ENCODE results near the gene HOXC6. TPM values are rescaled to one million over a fixed set of nuclear protein-coding genes. Genes with fewer than 3 reads are reported as not detected.

The HOXC6 gene
- total RNA-seq, 1 donor from 2014 or later, result not detected

GRCh38 chr12:54048406-54049093 lies 20.3 kb downstream of the HOXC6 start:
- Histone ChIP-seq H3K4me1 (peaks cover 24% of the 10 kb centered on the region), H3K36me3 (no peaks in the 10 kb centered on the region), H3K27me3 (ENCODE audit: low read depth) (peaks cover 98% of the 10 kb centered on the region), H3K9me3 (replicated peaks) (no peaks in the 10 kb centered on the region), H3K27ac (replicated peaks) (no peak overlapping the region), H3K4me3 (no peak overlapping the region)
- no peak for DNase-seq
- intact Hi-C loops (cut with micrococcal nuclease), result no loop called here
- TF ChIP-seq CTCF (IDR thresholded peaks at IDR 0.05; ENCODE audit: borderline replicate concordance), result no peak

DNA sequence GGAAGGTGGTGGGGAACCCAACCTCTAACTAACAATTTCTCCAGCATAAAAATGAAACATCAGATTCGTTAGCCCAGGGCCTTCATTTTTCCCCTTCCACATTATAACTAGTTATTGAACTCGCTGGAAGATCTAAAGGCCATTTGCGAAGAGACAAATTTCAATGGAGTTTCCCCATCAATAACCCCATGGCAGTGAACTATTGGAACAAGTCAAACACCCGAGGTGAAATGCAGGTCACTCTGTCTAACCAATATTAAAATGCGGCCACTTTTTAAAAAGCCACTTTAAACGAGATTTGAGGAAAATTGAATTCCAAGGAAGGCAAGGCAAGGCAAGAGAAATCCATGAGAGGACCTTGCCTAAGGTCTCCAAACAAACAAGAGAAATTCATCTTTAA lies 20.9 kb downstream of the HOXC6 start:
- TF ChIP-seq CTCF (IDR thresholded peaks at IDR 0.05; ENCODE audit: borderline replicate concordance), result no peak
- Histone ChIP-seq H3K36me3 (no peaks in the 10 kb centered on the region), H3K4me3 (no peak overlapping the region), H3K27me3 (ENCODE audit: low read depth) (peaks cover 99% of the 10 kb centered on the region), H3K27ac (replicated peaks) (no peak overlapping the region), H3K9me3 (replicated peaks) (no peaks in the 10 kb centered on the region), H3K4me1 (peaks cover 30% of the 10 kb centered on the region)
- intact Hi-C loops (cut with micrococcal nuclease), result no loop called here
- no peak for DNase-seq

DNA sequence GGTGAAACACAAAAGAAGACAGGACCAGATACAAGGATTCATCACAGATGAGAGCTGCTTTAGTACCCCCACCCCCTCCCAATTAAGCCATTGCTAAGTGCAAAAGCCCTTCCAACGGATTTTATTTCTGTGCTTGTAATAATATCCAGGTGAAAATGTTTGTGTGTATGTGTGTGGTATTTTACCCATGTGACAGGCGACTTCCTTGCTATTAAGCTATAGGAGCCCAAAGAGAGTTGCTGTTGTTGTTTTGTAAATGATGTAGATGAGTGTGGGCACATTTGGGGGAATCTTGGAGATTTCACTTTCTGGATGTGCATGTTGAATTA lies 22.2 kb downstream of the HOXC6 start:
- Histone ChIP-seq H3K4me3 (no peak overlapping the region), H3K27me3 (ENCODE audit: low read depth) (peaks cover 99% of the 10 kb centered on the region), H3K27ac (replicated peaks) (no peak overlapping the region), H3K9me3 (replicated peaks) (no peaks in the 10 kb centered on the region), H3K4me1 (peaks cover 31% of the 10 kb centered on the region), H3K36me3 (no peaks in the 10 kb centered on the region)
- intact Hi-C loops (cut with micrococcal nuclease), result no loop called here
- DNase-seq, result no peak
- no peak for TF ChIP-seq CTCF (IDR thresholded peaks at IDR 0.05; ENCODE audit: borderline replicate concordance)

DNA sequence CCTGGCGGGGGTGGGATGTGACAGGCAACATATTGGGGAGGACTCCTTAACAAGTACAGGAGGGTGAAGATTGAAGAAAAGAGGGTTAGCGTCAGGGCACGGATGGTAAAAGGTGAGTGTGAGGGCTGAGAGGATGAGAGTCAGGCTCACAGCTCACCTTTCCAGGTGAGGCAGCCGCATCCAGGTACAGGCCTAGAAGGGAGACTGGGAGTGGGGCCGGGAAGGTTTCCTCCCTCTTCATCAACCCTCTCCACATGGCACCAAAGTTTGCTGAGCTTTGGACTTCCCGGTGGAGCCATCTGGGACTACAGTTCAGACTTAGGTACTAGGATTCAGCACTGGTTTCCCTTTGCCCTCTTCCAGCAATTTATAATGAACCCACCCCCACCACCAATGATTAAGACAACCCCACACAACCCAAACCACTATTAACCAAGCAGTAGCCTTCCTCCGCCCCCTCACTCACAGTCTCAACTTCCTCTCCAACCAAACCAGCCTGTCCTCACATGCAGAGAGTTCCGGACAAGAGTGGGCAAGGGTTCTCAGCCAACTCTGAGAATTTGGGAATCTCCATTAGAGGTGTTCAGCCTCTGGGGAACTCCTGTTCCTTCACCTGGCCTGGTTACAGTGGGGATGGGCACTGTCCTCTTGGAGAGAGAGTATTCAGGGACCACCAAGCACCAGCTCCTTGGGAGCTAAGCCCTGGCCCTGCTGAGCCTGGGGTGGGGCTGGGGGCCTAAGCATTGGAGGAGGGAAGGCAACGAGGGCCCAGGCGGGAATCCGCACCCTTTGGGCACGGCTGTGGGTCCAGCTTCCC lies 23.0 kb downstream of the HOXC6 start:
- DNase-seq, result no peak

GRCh38 chr12:54051874-54052437 lies 23.7 kb downstream of the HOXC6 start:
- intact Hi-C loops (cut with micrococcal nuclease), result no loop called here
- H3K36me3 ChIP-seq, result no peaks in the 10 kb centered on the region
- DNase-seq, result no peak
- no peak overlapping the region for H3K27ac ChIP-seq (replicated peaks)
- peaks cover 27% of the 10 kb centered on the region for H3K4me1 ChIP-seq
- H3K9me3 ChIP-seq (replicated peaks), result no peaks in the 10 kb centered on the region
- H3K4me3 ChIP-seq, result no peak overlapping the region
- peaks cover 99% of the 10 kb centered on the region for H3K27me3 ChIP-seq (ENCODE audit: low read depth)
- TF ChIP-seq CTCF (IDR thresholded peaks at IDR 0.05; ENCODE audit: borderline replicate concordance), result no peak

More for the DNA sequence above, 23.0 kb downstream of the HOXC6 start:
- peaks cover 99% of the 10 kb centered on the region for H3K27me3 ChIP-seq (ENCODE audit: low read depth)
- no peaks in the 10 kb centered on the region for H3K9me3 ChIP-seq (replicated peaks)
- H3K4me1 ChIP-seq, result peaks cover 31% of the 10 kb centered on the region
- no peak for TF ChIP-seq CTCF (IDR thresholded peaks at IDR 0.05; ENCODE audit: borderline replicate concordance)
- intact Hi-C loops (cut with micrococcal nuclease), result no loop called here
- no peak overlapping the region for H3K4me3 ChIP-seq
- no peaks in the 10 kb centered on the region for H3K36me3 ChIP-seq
- no peak overlapping the region for H3K27ac ChIP-seq (replicated peaks)

Data from left ventricle myocardium inferior (tissue), 1 donor.